Activated gamma-delta T cell treated with anti-CD3 and anti-CD28 coated beads, Interleukin-2, amount 50 U/mL, for 16 hours (primary cell): ENCODE results near the gene ALDH1L1.

Source experiments
- DNase-seq: peaks from one replicate; pipeline ENCODE4 v3.0.0-alpha.2; 2020; ENCODE audit warnings: low read depth

The ALDH1L1 gene

GRCh38 chr3:126119008-126119675 is 61.2 kb downstream of the ALDH1L1 start:
- no peak for DNase-seq

GRCh38 chr3:126118591-126118990 is 61.8 kb downstream of the ALDH1L1 start:
- no peak for DNase-seq

GRCh38 chr3:126117786-126118185 is 62.6 kb downstream of the ALDH1L1 start:
- no peak for DNase-seq

GRCh38 chr3:126117212-126117611 is 63.2 kb downstream of the ALDH1L1 start:
- no peak for DNase-seq

GRCh38 chr3:126116526-126116925 is 63.9 kb downstream of the ALDH1L1 start:
- no peak for DNase-seq

GRCh38 chr3:126114443-126115386 is 65.7 kb downstream of the ALDH1L1 start:
- DNase-seq: no peak

GRCh38 chr3:126113733-126114442 is 66.5 kb downstream of the ALDH1L1 start:
- no peak for DNase-seq

GRCh38 chr3:126113238-126113555 is 67.2 kb downstream of the ALDH1L1 start:
- no peak for DNase-seq

GRCh38 chr3:126112531-126113237 is 67.7 kb downstream of the ALDH1L1 start:
- no peak for DNase-seq

GRCh38 chr3:126111566-126112475 is 68.6 kb downstream of the ALDH1L1 start:
- no peak for DNase-seq

- DNase-seq: no peak
Observed at GRCh38 chr3:126111126-126111551, 69.2 kb downstream of the ALDH1L1 start.

GRCh38 chr3:126110431-126111125 is 69.8 kb downstream of the ALDH1L1 start:
- no peak for DNase-seq

GRCh38 chr3:126109880-126110235 is 70.5 kb downstream of the ALDH1L1 start:
- DNase-seq: no peak

- DNase-seq: no peak
Observed at GRCh38 chr3:126109146-126109879, 71.1 kb downstream of the ALDH1L1 start.

- no peak for DNase-seq
Observed at GRCh38 chr3:126108676-126109050, 71.7 kb downstream of the ALDH1L1 start.

GRCh38 chr3:126107957-126108675 is 72.3 kb downstream of the ALDH1L1 start:
- DNase-seq: no peak

- DNase-seq: no peak
Observed at GRCh38 chr3:126107203-126107939, 73.0 kb downstream of the ALDH1L1 start.
